Medulla oblongata (tissue), 1 donor: ENCODE data around the gene KIAA1217.
"Not testable (repeated sequence)": the region's sequence is repeated elsewhere in the genome, so short reads cannot be mapped to it uniquely, and the experiment has no call there.

Experiments used
- DNase-seq: peaks from one replicate; pipeline ENCODE4 v3.0.0-alpha.2; 2015; ENCODE audit errors: extremely low spot score

Gene KIAA1217

DNA sequence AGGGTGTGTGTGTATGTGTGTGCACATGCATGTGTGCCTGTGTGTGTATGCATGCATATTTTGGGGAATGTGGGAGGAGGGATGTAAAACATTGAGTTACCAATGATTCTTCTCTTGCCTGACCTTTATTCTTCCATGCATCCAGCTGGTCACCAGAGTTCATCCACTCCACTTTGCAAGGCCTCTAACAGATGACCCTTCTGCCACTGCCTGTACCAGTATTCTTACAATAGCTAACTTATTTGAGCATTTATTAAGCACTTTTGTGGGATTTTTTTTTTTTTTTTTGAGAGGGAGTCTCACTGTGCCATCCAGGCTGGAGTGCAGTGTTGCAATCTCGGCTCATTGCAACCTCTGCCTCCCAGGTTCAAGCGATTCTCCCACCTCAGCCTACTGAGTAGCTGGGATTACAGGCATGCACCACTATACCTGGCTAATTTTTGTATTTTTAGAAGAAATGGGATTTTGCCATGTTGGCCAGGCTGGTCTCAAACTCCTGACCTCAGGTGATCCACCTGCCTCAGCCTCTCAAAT is 233.8 kb downstream of the KIAA1217 start:
- DNase-seq, result not testable (repeated sequence)

DNA sequence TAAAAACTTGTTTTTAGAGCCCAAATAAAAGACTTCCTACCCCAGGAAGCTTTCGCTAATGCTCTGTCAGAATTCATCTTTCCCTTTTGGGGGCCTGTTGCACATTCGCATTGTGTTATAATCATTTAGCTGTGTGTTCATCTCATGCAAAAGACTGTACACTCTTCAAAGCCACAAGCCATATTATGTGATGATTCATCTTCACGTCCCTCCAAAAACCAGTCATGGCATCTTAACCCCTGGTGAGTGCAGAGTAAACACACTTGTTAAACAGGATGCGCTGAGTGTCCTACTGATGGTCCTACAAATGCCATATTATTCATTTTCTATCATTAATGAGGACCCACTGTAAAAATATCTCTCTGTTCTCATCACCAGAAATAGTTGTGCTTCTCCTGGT is 235.4 kb downstream of the KIAA1217 start:
- DNase-seq, result no peak

- not testable (repeated sequence) for DNase-seq
Observed at GRCh38 chr10:24445958-24446357, 237.0 kb downstream of the KIAA1217 start.

- no peak for DNase-seq
Observed at GRCh38 chr10:24446739-24447138, 237.8 kb downstream of the KIAA1217 start.

DNA sequence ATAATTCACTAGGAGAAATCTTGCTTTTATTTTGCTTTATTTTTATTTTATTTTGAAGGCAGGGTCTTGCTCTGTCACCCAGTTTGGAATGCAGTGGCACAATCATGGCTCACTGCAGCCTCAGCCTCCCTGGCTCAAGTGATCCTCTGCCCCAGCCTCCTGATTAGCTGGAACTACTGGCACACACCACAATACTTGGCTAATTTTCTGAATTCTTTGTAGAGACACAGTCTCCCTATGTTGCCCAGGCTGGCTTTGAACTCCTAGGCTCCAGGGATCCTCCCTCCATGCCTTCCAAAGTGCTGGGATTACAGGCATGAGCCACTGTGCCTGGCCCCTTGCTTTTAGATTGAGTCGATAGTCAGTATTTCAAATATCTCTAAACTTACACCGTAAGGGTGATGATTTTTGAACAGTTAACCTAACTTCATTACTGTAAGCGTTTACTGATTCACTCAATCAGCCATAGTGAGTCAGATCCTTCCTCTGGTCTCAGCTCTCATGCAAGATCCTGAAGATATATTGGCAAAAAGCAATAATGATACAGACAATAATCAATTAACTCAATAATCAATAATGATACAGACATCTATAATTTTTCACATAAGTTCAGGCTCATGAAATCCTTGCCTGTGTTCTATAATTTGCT is 239.5 kb downstream of the KIAA1217 start:
- DNase-seq, result no peak

DNA sequence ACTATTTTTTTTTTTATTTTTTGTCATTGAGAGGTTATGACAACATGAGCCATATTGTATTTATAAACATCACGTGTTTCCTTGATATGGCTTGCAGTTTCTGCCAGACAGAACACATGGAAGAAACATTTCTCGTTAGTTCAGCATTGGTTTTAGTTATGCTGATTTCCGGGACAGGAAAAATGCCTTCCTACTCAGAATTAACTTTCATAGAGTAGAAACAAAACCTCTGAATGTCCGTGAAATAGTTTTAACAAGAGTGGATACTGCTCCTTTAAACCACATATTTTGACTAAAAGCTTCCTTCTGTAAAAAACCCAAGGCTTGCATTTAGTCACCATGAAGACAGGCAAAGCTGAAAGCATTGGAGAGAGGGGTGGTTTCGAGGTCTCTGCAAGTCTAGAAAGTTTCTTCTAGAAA is 240.4 kb downstream of the KIAA1217 start:
- no peak for DNase-seq

- no peak for DNase-seq
Observed at GRCh38 chr10:24449769-24450310, 240.9 kb downstream of the KIAA1217 start.

- no peak for DNase-seq
Observed at GRCh38 chr10:24451325-24451820, 242.4 kb downstream of the KIAA1217 start.

- no peak for DNase-seq
Observed at GRCh38 chr10:24452030-24452429, 243.1 kb downstream of the KIAA1217 start.

GRCh38 chr10:24453404-24453830 is 244.5 kb downstream of the KIAA1217 start:
- DNase-seq, result no peak

GRCh38 chr10:24453973-24454372 is 245.0 kb downstream of the KIAA1217 start:
- no peak for DNase-seq

- DNase-seq, result no peak
Observed at GRCh38 chr10:24455447-24455846, 246.5 kb downstream of the KIAA1217 start.

- no peak for DNase-seq
Observed at GRCh38 chr10:24456322-24456721, 247.4 kb downstream of the KIAA1217 start.

GRCh38 chr10:24457661-24458318 is 248.9 kb downstream of the KIAA1217 start:
- no peak for DNase-seq

GRCh38 chr10:24459836-24460235 is 250.9 kb downstream of the KIAA1217 start:
- DNase-seq, result no peak

DNA sequence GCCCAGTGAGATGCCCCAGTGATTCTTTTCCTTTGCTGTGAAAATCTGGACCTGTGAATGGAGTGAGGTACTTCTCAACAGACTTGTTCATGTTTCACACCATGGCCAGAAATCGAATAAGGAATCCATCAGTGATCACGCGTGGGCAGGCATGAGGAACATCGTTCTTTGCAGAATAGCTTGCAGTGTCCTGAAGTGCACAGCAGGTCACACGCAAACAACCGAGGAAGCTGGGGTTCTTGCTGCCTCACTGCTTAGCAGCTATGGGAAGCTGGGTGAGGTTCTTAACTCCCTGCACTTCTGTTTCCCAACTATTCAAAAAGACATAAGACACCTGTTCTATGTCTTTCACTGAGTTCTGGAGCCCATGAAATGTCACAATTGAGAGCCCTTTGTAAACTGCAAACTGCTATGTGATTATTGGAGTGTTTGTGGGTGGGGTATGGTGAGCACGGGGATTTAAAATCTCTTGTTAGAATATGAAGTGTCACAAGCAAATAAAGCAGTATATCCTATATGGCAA is 253.4 kb downstream of the KIAA1217 start:
- no peak for DNase-seq

DNA sequence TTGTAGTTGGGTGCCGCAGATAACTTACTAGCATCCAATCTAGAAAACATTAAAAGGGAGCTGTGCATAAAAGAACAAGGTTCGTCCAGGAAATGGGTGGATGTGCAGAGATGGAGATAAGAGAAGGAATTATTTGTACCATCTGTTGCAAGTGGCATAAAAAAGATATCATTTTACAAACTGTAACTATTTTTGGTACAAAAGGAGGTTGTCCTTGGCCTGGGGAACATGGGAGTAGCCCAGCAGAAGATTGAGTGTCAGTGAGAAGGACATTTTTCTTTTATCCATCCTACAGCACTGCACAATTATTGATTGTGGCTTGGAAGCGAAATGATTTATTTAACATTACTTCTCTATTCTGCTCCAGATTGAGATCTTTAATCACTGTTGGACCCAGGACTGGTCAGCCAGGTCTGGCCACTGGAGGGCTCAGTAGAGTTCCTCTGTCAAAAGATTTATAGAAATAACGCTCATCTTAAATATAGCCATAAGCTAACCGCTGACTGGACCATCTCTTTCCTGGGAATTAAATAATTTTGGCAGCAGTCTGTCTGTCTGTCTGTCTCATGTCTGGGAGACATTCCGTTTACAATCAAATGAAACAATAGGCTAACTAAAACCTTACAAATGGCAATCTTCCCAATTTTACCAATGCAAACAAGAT is 254.1 kb downstream of the KIAA1217 start:
- no peak for DNase-seq

DNA sequence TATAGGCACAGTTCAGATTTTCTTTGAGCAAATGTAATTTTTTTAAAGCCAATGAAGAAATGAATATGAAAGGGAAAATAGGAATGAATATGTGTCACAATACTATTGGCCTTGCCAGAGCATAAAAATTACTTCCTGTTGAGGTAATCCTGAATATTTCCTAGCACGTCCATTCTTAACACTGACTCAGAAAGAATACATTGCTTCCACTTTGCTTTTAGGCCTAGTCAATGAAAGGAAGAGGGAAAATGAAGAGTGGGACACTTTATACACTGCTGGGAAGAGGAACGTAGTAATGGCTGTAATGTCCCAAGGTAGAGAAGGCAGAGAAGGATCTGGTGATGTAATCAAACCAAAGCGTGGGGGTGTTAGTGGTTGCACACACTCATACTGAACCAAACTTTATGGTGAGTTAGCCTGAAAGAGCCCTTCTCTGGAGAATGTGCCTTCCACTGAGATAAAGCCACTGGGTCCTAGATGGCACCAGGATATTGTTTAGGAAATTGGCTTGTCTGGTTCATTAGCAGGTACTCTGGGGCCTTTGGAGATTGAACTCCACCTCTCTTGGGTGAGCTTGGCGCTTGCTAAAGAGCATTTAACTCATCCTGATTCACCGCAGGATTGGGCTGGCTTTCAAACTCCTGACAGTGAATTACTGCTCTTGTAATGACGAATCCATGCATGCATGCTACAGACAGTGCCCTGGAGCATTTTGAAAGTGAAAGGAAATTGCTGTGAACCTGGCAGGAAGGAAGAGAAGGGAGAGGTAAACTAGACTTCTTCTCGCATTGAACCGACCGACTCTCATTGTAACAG is 254.9 kb downstream of the KIAA1217 start:
- DNase-seq, result no peak

DNA sequence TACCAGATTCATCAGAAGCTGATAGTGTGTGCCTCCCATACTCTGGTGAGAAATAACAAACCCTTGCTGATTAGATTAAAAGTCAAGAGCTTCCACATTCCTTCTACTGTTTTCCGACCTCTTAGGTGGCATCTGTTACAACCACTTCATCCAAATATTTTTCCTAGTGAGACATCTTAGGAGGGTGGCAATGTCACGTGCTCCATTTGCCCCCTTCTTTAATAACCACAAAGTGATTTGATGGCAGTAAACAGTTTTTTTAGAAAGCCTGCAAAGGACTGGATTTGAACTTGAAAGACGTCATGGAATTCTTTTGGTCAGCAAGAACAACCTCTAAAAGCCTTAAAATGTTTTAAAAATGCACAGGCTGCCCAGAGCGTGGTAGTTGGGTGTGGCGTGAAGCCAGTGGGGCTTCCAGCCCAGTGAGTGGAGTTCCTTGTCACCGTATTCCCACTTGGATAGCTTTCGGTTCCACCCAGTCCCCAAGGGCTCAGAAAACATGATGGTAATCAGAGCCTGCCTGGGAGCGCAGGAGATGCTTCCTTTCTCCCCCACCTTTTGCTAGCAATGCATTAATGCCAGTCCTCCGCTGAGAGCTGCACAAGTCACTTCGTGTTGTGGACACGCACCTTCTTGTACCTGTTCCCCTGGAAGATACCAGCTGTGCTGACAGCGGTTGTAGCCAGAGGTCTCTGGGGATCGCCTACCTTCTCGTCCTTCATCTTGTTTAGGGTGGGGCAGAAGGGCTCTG is 256.4 kb downstream of the KIAA1217 start:
- no peak for DNase-seq
